Measurements from ENCODE around the gene DNM1. TPM values are rescaled to one million over a fixed set of nuclear protein-coding genes. Genes with fewer than 3 reads are reported as not detected.

Gene DNM1
- total and polyA plus RNA-seq, 2 donors (not counting 3 experiments of a cell fraction or from before 2014, with no cell fraction given) = 0.59 to 2.9 TPM

DNA sequence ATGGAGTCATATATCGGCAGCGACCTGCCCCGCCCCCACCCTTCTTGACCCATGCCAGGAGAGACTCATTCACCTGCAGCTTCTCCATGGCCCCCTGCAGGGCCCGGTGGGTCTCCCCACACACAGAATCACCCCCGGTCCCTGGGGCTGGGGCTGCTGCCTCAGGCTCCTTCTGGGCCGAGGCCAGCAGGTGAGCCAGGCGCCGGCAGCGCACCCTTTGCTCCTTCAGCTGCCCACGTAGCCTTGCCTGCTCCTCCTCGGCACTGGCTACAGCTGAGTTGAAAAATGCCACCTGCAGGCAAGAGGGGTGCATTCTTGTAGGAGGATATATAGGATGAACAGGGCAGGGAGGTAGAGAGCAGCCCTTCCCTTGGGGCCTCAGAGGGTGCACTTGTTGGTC is 54.7 kb downstream of the DNM1 start:
- Histone ChIP-seq H3K36me3 (ENCODE audit: control insufficient read depth in 2 of 2, extremely low read depth in 1 of 2, insufficient read depth in 2 of 2, low read length in 2 of 2) (peaks cover 6 to 52% of the 10 kb centered on the region in 2 experiments), H4K20me1 (replicated peaks; ENCODE audit: control insufficient read depth, extremely low read depth, insufficient read depth, low read length) (no peaks in the 10 kb centered on the region), H3K4me1 (ENCODE audit: control insufficient read depth, extremely low read depth, insufficient read depth, low read length) (no peaks in the 10 kb centered on the region), H3K27me3 (ENCODE audit: control insufficient read depth in 2 of 2, insufficient read depth in 2 of 2, low read length in 2 of 2) (no peaks in the 10 kb centered on the region), H3K27ac (ENCODE audit: insufficient read depth, low read depth, low read length) (no peak overlapping the region), H3K79me2 (ENCODE audit: control insufficient read depth, insufficient read depth, low read length) (no peaks in the 10 kb centered on the region), H3K4me3 (replicated peaks in 1 of 3; ENCODE audit: insufficient read depth in 1 of 3, low read depth in 1 of 3, low read length in 3 of 3) (no peak overlapping the region), H3K9me1 (replicated peaks; ENCODE audit: control insufficient read depth, extremely low read depth, insufficient read depth, low read length) (no peaks in the 10 kb centered on the region), H3K4me2 (ENCODE audit: insufficient read depth, low read length) (no peak overlapping the region), H3K9me3 (replicated peaks; ENCODE audit: control insufficient read depth, insufficient read depth, low read length) (no peaks in the 10 kb centered on the region), H2AFZ (ENCODE audit: low read depth, low read length) (no peak overlapping the region), H3K9ac (replicated peaks; ENCODE audit: extremely low read depth, insufficient read depth, low read length) (no peak overlapping the region)
- FAIRE-seq (no peak), DNase-seq (ENCODE audit: low read depth, low spot score) (no peak)
- TF ChIP-seq POLR2AphosphoS5 (IDR thresholded peaks at IDR 0.05; ENCODE audit: insufficient read depth, low read depth, low read length) (no peak), EZH2 (IDR thresholded peaks at IDR 0.05; ENCODE audit: borderline replicate concordance, low read depth, low read length, severe bottlenecking) (no peak), GATA2 (IDR thresholded peaks at IDR 0.05; ENCODE audit: insufficient read depth, insufficient read length, low read depth, low read length) (no peak), MYC (IDR thresholded peaks at IDR 0.05; ENCODE audit: low read depth, low read length) (no peak), POLR2A (IDR thresholded peaks at IDR 0.05; ENCODE audit: low read depth, low read length) (no peak), JUN (IDR thresholded peaks at IDR 0.05; ENCODE audit: borderline replicate concordance, insufficient read depth, insufficient read length, low read depth) (no peak), FOS (IDR thresholded peaks at IDR 0.05; ENCODE audit: borderline replicate concordance, insufficient read depth, low read length) (no peak), CTCF (IDR thresholded peaks at IDR 0.05; ENCODE audit: extremely low read depth in 1 of 2, insufficient read depth in 1 of 2, low read depth in 1 of 2, low read length in 2 of 2) (no peak)
- TF ChIP-seq, protein P1, sequence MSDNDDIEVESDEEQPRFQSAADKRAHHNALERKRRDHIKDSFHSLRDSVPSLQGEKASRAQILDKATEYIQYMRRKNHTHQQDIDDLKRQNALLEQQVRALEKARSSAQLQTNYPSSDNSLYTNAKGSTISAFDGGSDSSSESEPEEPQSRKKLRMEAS (IDR thresholded peaks at IDR 0.05; ENCODE audit: insufficient read depth, insufficient read length) = no peak
- CTCF ChIA-PET = interaction anchor here (1.3 kb wide), 1 partner anchor 83 kb away, joined by 5 read pairs; no protein-coding TSS in a partner anchor
- intact Hi-C loops (cut with micrococcal nuclease) (no loop called here), dilution Hi-C loops (cut with MboI; ENCODE audit: extremely low pct_ligation_motif_present, low sequenced_read_pairs) (no loop called here)
- BruUV-seq (replicated peaks) = no TSS peak
- POLR2A ChIA-PET = no interaction called here
